ENCODE results near the gene TGFBR3L. TPM values are rescaled to one million over a fixed set of nuclear protein-coding genes. Genes with fewer than 3 reads are reported as not detected.

TGFBR3L gene
- total RNA-seq, 2 experiments from 2014 or later, result 0.13 to 0.61 TPM

DNA sequence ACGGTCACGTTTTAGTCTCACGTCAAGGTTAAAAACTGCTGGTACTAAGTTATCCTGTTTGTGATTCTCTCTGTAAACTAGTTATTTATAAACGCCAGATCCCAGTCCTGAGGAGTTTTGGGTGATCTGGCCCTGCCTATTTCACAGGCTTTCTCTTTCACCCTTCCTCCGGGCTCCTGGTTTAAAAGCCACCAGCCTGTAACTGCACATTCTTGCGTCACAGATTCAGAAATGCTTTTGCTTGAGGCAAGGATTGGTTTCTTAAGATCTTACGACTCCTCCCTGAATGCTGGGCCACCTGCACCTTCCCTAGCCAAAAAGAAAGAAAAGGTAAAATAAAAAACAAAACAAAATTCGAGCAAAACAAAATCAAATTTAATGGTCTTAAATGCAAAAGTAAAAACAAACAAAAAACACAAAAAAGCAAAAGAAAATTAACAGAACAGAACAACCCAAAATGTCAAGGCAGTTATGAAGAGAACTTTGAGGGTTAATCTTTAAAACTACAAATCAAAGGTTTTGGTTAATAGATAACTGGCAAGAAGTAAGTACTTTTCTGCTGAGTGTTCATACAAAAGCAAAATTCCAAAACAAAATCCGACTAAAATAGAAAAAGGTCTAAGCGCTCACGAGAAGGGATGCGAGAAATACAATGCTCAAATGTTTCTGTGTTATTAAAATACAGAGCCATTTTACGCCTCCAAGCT, 47.4 kb downstream of the TGFBR3L start:
- no TSS peak for BruUV-seq (replicated peaks)
- ChIA-PET POLR2A (no interaction called here), CTCF (ENCODE audit: unreplicated experiment) (no interaction called here)
- TF ChIP-seq, protein P1, sequence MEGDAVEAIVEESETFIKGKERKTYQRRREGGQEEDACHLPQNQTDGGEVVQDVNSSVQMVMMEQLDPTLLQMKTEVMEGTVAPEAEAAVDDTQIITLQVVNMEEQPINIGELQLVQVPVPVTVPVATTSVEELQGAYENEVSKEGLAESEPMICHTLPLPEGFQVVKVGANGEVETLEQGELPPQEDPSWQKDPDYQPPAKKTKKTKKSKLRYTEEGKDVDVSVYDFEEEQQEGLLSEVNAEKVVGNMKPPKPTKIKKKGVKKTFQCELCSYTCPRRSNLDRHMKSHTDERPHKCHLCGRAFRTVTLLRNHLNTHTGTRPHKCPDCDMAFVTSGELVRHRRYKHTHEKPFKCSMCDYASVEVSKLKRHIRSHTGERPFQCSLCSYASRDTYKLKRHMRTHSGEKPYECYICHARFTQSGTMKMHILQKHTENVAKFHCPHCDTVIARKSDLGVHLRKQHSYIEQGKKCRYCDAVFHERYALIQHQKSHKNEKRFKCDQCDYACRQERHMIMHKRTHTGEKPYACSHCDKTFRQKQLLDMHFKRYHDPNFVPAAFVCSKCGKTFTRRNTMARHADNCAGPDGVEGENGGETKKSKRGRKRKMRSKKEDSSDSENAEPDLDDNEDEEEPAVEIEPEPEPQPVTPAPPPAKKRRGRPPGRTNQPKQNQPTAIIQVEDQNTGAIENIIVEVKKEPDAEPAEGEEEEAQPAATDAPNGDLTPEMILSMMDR (conservative IDR thresholded peaks at IDR 0.05; ENCODE audit: low read length), result no peak
- no peak for TF ChIP-seq EZH2phosphoT487 (IDR thresholded peaks at IDR 0.05; ENCODE audit: borderline replicate concordance, low read depth, low read length)
- Histone ChIP-seq H3K4me3 (ENCODE audit: low read depth, low read length, poor library complexity, severe bottlenecking) (no peak overlapping the region), H3K36me3 (ENCODE audit: insufficient read depth, low read length) (peaks cover 89% of the 10 kb centered on the region), H3K27ac (ENCODE audit: low read depth, low read length, poor library complexity, severe bottlenecking) (no peak overlapping the region), H3K9me3 (ENCODE audit: low read length) (no peaks in the 10 kb centered on the region), H2AFZ (ENCODE audit: low read length) (no peak overlapping the region), H3K4me2 (ENCODE audit: low read length) (no peak overlapping the region), H3K9me2 (ENCODE audit: insufficient read depth, low read length) (no peaks in the 10 kb centered on the region), H3K4me1 (ENCODE audit: insufficient read depth, low read length, poor library complexity, severe bottlenecking) (no peaks in the 10 kb centered on the region), H4K20me1 (ENCODE audit: insufficient read depth, low read length) (no peaks in the 10 kb centered on the region), H3K79me2 (ENCODE audit: insufficient read depth, low read depth, low read length) (no peaks in the 10 kb centered on the region)
- intact Hi-C loops (cut with micrococcal nuclease; ENCODE audit: unreplicated experiment), result no loop called here
- DNase-seq (ENCODE audit: low spot score), result no peak

DNA sequence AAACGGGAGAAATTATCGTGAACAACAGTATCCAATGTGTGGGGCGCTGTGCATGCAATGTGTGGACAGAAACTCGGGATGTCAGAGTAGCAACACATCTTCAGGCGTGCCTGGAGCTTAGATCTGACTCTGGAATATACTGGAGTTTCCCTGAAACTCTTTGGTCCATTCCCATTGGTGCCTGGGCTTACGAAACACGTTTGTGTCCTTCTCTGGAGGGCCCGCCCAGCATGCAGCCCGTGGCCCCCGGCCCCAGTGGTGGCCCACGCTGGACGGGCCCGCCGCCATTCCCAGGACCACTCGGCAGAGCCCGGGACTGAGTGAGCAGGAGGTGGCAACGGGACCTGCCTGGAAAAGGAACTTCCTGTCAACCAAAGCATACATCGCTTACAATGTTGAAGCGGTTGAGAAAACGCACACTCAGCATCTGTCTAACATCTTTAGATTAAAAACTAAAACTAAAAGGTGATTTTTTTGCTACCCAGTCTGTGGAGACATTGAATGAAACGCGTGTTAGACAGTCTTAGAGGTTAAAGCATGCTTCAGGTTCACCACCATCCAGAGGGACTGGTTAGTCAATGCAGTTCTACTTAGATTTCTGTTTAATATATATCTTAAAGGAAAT, 48.1 kb downstream of the TGFBR3L start:
- Histone ChIP-seq H3K4me2 (ENCODE audit: low read length) (no peak overlapping the region), H3K36me3 (ENCODE audit: insufficient read depth, low read length) (peaks cover 96% of the 10 kb centered on the region), H2AFZ (ENCODE audit: low read length) (no peak overlapping the region), H3K79me2 (ENCODE audit: insufficient read depth, low read depth, low read length) (no peaks in the 10 kb centered on the region), H3K4me3 (ENCODE audit: low read depth, low read length, poor library complexity, severe bottlenecking) (no peak overlapping the region), H3K4me1 (ENCODE audit: insufficient read depth, low read length, poor library complexity, severe bottlenecking) (no peaks in the 10 kb centered on the region), H3K9me3 (ENCODE audit: low read length) (no peaks in the 10 kb centered on the region), H3K9me2 (ENCODE audit: insufficient read depth, low read length) (no peaks in the 10 kb centered on the region), H3K27ac (ENCODE audit: low read depth, low read length, poor library complexity, severe bottlenecking) (no peak overlapping the region), H4K20me1 (ENCODE audit: insufficient read depth, low read length) (no peaks in the 10 kb centered on the region)
- DNase-seq (ENCODE audit: low spot score), result no peak
- ChIA-PET CTCF (ENCODE audit: unreplicated experiment) (no interaction called here), POLR2A (no interaction called here)
- TF ChIP-seq, protein P1 (conservative IDR thresholded peaks at IDR 0.05; ENCODE audit: low read length), result no peak
- TF ChIP-seq EZH2phosphoT487 (IDR thresholded peaks at IDR 0.05; ENCODE audit: borderline replicate concordance, low read depth, low read length), result no peak
- TSS peak; percentile 62 for BruUV-seq (replicated peaks)
- intact Hi-C loops (cut with micrococcal nuclease; ENCODE audit: unreplicated experiment), result no loop called here

DNA sequence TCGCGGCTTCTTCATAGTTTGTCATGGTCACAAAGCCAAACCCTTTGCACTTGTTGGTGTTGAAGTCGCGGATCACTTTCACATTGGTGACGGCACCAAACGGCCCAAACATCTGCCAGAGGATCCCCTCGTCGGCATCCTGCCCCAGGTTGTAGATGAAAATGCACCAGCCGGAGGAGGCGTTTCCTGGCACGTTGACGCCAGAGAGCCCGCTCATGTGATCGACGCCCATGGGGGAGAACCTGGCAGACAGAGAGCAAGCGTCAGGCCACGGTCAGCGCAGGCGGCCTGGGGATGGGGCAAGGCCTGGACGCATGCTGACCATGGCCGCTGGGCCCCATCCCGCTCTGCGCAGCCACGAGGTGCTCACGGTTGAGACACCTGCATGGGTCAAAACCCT, 48.9 kb downstream of the TGFBR3L start:
- no peak for DNase-seq (ENCODE audit: low spot score)
- no TSS peak for BruUV-seq (replicated peaks)
- CTCF ChIA-PET (ENCODE audit: unreplicated experiment), result no interaction called here

More for the DNA sequence above, 48.9 kb downstream of the TGFBR3L start:
- POLR2A ChIA-PET, result no interaction called here
- peaks cover 97% of the 10 kb centered on the region for H3K36me3 ChIP-seq (ENCODE audit: insufficient read depth, low read length)
- H3K9me3 ChIP-seq (ENCODE audit: low read length), result no peaks in the 10 kb centered on the region
- intact Hi-C loops (cut with micrococcal nuclease; ENCODE audit: unreplicated experiment), result no loop called here
- no peak for TF ChIP-seq EZH2phosphoT487 (IDR thresholded peaks at IDR 0.05; ENCODE audit: borderline replicate concordance, low read depth, low read length)
- TF ChIP-seq, protein P1 (conservative IDR thresholded peaks at IDR 0.05; ENCODE audit: low read length), result no peak
- H2AFZ ChIP-seq (ENCODE audit: low read length), result no peak overlapping the region
- no peaks in the 10 kb centered on the region for H3K9me2 ChIP-seq (ENCODE audit: insufficient read depth, low read length)
- no peak overlapping the region for H3K4me3 ChIP-seq (ENCODE audit: low read depth, low read length, poor library complexity, severe bottlenecking)
- no peaks in the 10 kb centered on the region for H4K20me1 ChIP-seq (ENCODE audit: insufficient read depth, low read length)
- H3K27ac ChIP-seq (ENCODE audit: low read depth, low read length, poor library complexity, severe bottlenecking), result no peak overlapping the region
- no peak overlapping the region for H3K4me2 ChIP-seq (ENCODE audit: low read length)
- no peaks in the 10 kb centered on the region for H3K79me2 ChIP-seq (ENCODE audit: insufficient read depth, low read depth, low read length)
- no peaks in the 10 kb centered on the region for H3K4me1 ChIP-seq (ENCODE audit: insufficient read depth, low read length, poor library complexity, severe bottlenecking)

Data from OCI-LY7 (cell line).